ENCODE results near the gene TBRG1. TPM values are rescaled to one million over a fixed set of nuclear protein-coding genes. Genes with fewer than 3 reads are reported as not detected.

The TBRG1 gene
- total and polyA plus RNA-seq, 12 donors = 22.3 to 66.7 (median 37.2) TPM

- no peaks in the 10 kb centered on the region for H3K9me3 ChIP-seq (replicated peaks in 1 of 3)
- H3K4me1 ChIP-seq (replicated peaks in 1 of 2) = no peaks in the 10 kb centered on the region
- no peak overlapping the region for H3K4me3 ChIP-seq
- no peak for DNase-seq
- intact Hi-C loops (cut with DNase I) = no loop called here
- 80 to 85% (median 82%) methylated on average over 10 of the region's 10 CpGs for WGBS, 4 donors
- TF ChIP-seq CTCF (IDR thresholded peaks at IDR 0.05) = no peak
- TF ChIP-seq POLR2A (IDR thresholded peaks at IDR 0.05) = no peak
- no peaks in the 10 kb centered on the region for H3K27me3 ChIP-seq
- H3K27ac ChIP-seq = no peak overlapping the region
- peaks cover 0 to 8% of the 10 kb centered on the region in 2 donors for H3K36me3 ChIP-seq (replicated peaks in 1 of 2)
Observed at GRCh38 chr11:124643042-124643604, 20.5 kb downstream of the TBRG1 start.

- Histone ChIP-seq H3K27ac (no peak overlapping the region), H3K36me3 (replicated peaks in 1 of 2) (peaks cover 0 to 4% of the 10 kb centered on the region in 2 donors), H3K4me3 (no peak overlapping the region), H3K4me1 (replicated peaks in 1 of 2) (no peaks in the 10 kb centered on the region), H3K9me3 (replicated peaks in 1 of 3) (no peaks in the 10 kb centered on the region), H3K27me3 (no peaks in the 10 kb centered on the region)
- no peak for DNase-seq
- intact Hi-C loops (cut with DNase I) = no loop called here
- TF ChIP-seq CTCF (IDR thresholded peaks at IDR 0.05) (no peak), POLR2A (IDR thresholded peaks at IDR 0.05) (no peak)
- WGBS, 4 donors = 24 to 27% (median 25%) methylated on average over 3 of the region's 3 CpGs
Observed at GRCh38 chr11:124643605-124644425, 21.2 kb downstream of the TBRG1 start.

- Histone ChIP-seq H3K4me1 (replicated peaks in 1 of 2) (no peaks in the 10 kb centered on the region), H3K9me3 (replicated peaks in 1 of 3) (no peaks in the 10 kb centered on the region), H3K4me3 (no peak overlapping the region), H3K27ac (no peak overlapping the region), H3K36me3 (replicated peaks in 1 of 2) (no peaks in the 10 kb centered on the region), H3K27me3 (no peaks in the 10 kb centered on the region)
- 21 to 26% (median 24%) methylated on average over 15 to 16 of the region's 16 CpGs for WGBS, 4 donors
- peak; percentile 27 to 81 (median 62) for DNase-seq
- TF ChIP-seq CTCF (IDR thresholded peaks at IDR 0.05) = peak; percentile 79 to 86 (median 82)
- TF ChIP-seq POLR2A (IDR thresholded peaks at IDR 0.05) = no peak
- intact Hi-C loops (cut with DNase I) = no loop called here
Observed at GRCh38 chr11:124644426-124645280, 22.0 kb downstream of the TBRG1 start.

- TF ChIP-seq POLR2A (IDR thresholded peaks at IDR 0.05) (no peak), CTCF (IDR thresholded peaks at IDR 0.05) (no peak)
- no peak overlapping the region for H3K27ac ChIP-seq
- 81 to 94% (median 88%) methylated on average over 3 of the region's 3 CpGs for WGBS, 4 donors
- H3K4me3 ChIP-seq = no peak overlapping the region
- H3K9me3 ChIP-seq (replicated peaks in 1 of 3) = no peaks in the 10 kb centered on the region
- intact Hi-C loops (cut with DNase I) = no loop called here
- no peak for DNase-seq
- H3K27me3 ChIP-seq = no peaks in the 10 kb centered on the region
- H3K4me1 ChIP-seq (replicated peaks in 1 of 2) = no peaks in the 10 kb centered on the region
- no peaks in the 10 kb centered on the region for H3K36me3 ChIP-seq (replicated peaks in 1 of 2)
Observed at GRCh38 chr11:124646148-124646547, 23.5 kb downstream of the TBRG1 start.
